ENCODE data around the gene EPC1.
"Not testable (repeated sequence)": the region's sequence is repeated elsewhere in the genome, so short reads cannot be mapped to it uniquely, and the experiment has no call there.

The EPC1 gene

DNA sequence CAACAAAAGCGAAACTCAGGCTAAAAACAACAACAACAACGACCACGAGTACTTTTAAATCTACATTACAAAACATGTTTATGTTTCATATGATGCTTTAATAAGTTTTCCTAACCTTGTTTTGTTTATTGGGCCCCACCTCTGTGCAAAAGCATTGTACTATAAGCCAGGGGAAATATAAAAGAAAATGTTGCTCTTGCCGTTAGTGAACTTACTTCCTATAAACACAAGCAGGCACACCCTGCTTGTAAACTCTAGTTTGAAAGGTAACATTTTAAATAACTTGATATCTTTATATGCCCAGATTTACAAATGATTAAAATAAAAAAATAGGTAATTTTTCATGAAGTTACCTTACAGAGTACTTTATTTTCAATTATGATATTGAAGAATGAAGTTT, 19.2 kb upstream of the EPC1 start:
- H3K4me3 ChIP-seq (ENCODE audit: low read depth, low read length): no peak overlapping the region
- no peaks in the 10 kb centered on the region for H3K27me3 ChIP-seq (replicated peaks)
- H3K27ac ChIP-seq: no peak overlapping the region
- DNase-seq: no peak
- H3K36me3 ChIP-seq (replicated peaks): no peaks in the 10 kb centered on the region
- TF ChIP-seq, protein P1, sequence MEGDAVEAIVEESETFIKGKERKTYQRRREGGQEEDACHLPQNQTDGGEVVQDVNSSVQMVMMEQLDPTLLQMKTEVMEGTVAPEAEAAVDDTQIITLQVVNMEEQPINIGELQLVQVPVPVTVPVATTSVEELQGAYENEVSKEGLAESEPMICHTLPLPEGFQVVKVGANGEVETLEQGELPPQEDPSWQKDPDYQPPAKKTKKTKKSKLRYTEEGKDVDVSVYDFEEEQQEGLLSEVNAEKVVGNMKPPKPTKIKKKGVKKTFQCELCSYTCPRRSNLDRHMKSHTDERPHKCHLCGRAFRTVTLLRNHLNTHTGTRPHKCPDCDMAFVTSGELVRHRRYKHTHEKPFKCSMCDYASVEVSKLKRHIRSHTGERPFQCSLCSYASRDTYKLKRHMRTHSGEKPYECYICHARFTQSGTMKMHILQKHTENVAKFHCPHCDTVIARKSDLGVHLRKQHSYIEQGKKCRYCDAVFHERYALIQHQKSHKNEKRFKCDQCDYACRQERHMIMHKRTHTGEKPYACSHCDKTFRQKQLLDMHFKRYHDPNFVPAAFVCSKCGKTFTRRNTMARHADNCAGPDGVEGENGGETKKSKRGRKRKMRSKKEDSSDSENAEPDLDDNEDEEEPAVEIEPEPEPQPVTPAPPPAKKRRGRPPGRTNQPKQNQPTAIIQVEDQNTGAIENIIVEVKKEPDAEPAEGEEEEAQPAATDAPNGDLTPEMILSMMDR (IDR thresholded peaks at IDR 0.05; ENCODE audit: low read depth, low read length, missing control alignments): no peak
- in situ Hi-C loops (cut with HindIII; ENCODE audit: low pct_ligation_motif_present, low sequenced_read_pairs): no loop called here

DNA sequence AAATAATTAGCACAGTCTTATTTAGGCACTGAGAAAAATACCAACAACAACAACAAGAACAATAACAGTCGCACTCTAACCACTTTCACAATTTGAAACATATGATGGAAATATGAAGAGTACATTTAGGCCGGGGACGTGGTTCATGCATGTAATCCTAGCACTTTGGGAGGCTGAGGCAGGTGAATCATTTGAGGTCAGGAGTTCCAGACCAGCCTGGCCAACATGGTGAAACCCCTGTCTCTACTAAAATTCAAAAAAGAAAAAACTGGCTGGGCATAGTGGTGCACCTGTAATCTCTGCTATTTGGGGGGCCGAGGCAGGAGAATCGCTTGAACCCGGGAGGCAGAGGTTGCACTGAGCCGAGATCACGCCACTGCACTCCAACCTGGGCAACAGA, 18.4 kb upstream of the EPC1 start:
- in situ Hi-C loops (cut with HindIII; ENCODE audit: low pct_ligation_motif_present, low sequenced_read_pairs); H3K27ac ChIP-seq: not testable (repeated sequence)

DNA sequence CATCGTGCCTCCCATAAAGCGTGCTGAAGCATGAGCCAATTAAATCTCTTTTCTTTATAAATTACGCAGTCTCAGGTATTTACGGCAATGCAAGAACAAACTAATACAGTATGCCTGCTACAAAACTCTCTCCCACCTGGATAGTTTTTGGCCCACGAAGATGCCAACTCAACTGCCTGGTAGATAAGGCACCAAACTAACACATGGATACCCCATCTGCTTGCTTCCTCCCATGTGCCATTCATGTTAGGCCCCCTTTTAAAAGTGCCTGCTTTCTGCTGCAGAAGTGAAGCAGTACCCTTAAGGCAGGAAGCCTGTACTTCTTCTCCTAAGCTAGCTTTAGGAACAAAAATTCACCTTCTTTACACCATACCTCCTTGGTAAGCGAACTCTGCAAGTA, 15.6 kb upstream of the EPC1 start:
- Histone ChIP-seq H3K36me3 (replicated peaks) (no peaks in the 10 kb centered on the region), H3K27ac (no peak overlapping the region), H3K4me3 (ENCODE audit: low read depth, low read length) (no peak overlapping the region), H3K27me3 (replicated peaks) (no peaks in the 10 kb centered on the region)
- DNase-seq: no peak
- TF ChIP-seq, protein P1 (IDR thresholded peaks at IDR 0.05; ENCODE audit: low read depth, low read length, missing control alignments): no peak
- in situ Hi-C loops (cut with HindIII; ENCODE audit: low pct_ligation_motif_present, low sequenced_read_pairs): no loop called here

More for the DNA sequence above, 18.4 kb upstream of the EPC1 start:
- not testable (repeated sequence) for H3K27me3 ChIP-seq (replicated peaks); H3K36me3 ChIP-seq (replicated peaks); DNase-seq; H3K4me3 ChIP-seq (ENCODE audit: low read depth, low read length)

DNA sequence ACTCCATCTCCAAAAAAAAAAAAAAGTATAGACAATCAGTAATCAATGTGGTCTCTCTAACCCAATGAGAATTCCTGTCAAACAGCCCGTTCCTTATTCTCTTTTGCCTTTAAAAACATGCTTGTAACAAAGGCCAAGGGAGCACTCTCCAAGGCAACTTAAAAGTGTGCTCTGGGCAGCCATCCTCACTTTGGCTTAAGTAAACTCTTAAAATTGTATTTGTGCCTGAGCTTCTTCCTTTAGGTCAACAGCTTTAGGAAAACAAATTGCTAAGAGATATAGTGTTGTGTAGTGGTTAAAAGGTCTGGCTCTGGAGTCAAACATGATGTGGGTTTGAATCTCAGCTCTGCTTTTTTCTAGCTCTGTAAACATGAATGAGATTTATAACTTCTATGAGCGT, 13.9 kb upstream of the EPC1 start:
- in situ Hi-C loops (cut with HindIII; ENCODE audit: low pct_ligation_motif_present, low sequenced_read_pairs): no loop called here
- no peak overlapping the region for H3K27ac ChIP-seq

DNA sequence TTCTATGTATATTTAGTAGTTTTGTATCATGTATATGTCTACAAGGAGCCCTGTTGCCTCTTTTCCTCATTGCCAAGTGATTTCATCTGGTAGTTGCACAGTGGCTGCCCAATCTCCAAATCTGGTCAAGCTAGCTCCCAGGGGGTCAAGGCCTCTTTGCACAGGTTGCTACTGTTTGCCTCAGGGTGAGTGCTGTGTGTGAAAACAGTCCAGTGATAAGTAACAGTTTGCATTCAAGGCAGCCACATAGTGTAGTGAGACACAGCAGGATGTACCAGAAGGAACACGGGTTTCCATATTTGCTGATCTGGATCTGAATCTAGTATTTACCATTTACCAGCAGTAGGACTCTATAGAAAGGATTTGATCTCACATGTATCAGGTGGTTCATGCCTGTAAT, 13.3 kb upstream of the EPC1 start:
- in situ Hi-C loops (cut with HindIII; ENCODE audit: low pct_ligation_motif_present, low sequenced_read_pairs): no loop called here
- Histone ChIP-seq H3K4me3 (ENCODE audit: low read depth, low read length) (no peak overlapping the region), H3K27me3 (replicated peaks) (no peaks in the 10 kb centered on the region), H3K36me3 (replicated peaks) (no peaks in the 10 kb centered on the region), H3K27ac (no peak overlapping the region)
- DNase-seq: no peak
- TF ChIP-seq, protein P1 (IDR thresholded peaks at IDR 0.05; ENCODE audit: low read depth, low read length, missing control alignments): no peak

More for the DNA sequence above, 13.9 kb upstream of the EPC1 start:
- no peak for DNase-seq
- Histone ChIP-seq H3K36me3 (replicated peaks) (no peaks in the 10 kb centered on the region), H3K4me3 (ENCODE audit: low read depth, low read length) (no peak overlapping the region), H3K27me3 (replicated peaks) (no peaks in the 10 kb centered on the region)
- TF ChIP-seq, protein P1 (IDR thresholded peaks at IDR 0.05; ENCODE audit: low read depth, low read length, missing control alignments): no peak

DNA sequence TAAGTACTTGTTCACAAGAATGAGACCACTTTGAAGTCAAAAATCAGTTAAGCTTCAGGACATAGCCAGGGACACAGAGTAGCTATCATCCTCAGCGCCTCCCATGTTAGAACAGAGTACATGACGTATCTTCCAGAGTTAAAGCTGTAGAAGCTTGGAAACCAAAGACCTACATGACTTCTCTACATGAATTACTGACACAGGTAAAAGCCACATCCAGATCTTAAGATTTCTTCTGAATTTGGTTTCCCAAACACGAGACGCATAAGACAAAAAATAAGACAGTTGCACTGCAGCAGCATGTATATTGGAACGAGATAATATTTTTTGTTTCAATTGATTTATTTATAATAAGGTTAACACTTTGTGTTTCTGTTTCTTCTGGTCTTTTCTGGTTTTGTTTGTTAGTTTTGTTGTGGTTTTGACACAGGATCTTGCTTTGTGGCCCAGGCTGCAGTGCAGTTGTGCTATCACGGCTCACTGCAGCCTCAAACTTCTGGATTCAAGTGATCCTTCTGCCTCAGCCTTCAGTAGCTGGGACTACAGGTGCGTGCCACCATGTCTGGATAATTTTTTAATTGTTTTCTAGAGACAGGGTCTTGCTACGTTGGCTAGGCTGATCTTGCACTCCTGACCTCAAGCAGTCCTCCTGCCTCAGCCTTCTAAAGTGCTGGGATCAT, 10.2 kb upstream of the EPC1 start:
- H3K27ac ChIP-seq: no peak overlapping the region
- TF ChIP-seq, protein P1 (IDR thresholded peaks at IDR 0.05; ENCODE audit: low read depth, low read length, missing control alignments): no peak
- no peaks in the 10 kb centered on the region for H3K27me3 ChIP-seq (replicated peaks)
- H3K4me3 ChIP-seq (ENCODE audit: low read depth, low read length): no peak overlapping the region
- DNase-seq: no peak
- no peaks in the 10 kb centered on the region for H3K36me3 ChIP-seq (replicated peaks)
- in situ Hi-C loops (cut with HindIII; ENCODE audit: low pct_ligation_motif_present, low sequenced_read_pairs): no loop called here

DNA sequence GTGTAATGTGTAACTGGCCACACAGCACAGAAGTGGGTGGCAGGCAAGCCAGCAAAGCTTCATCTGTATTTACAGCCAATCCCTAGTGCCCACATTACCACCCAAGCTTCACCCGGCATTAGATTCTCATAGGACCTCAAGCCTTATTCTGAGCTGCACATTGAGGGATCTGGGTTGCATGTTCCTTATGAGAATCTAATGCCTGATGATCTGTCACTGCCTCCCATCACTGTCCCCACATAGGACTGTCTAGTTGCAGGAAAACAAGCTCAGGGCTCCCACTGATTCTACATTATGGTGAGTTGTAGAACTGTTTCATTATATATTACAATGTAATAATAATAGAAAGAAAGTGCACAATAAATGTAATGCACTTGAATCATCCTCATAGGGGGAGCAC, 7.7 kb upstream of the EPC1 start:
- H3K27ac ChIP-seq; DNase-seq; in situ Hi-C loops (cut with HindIII; ENCODE audit: low pct_ligation_motif_present, low sequenced_read_pairs); H3K27me3 ChIP-seq (replicated peaks); H3K4me3 ChIP-seq (ENCODE audit: low read depth, low read length); H3K36me3 ChIP-seq (replicated peaks): not testable (repeated sequence)

Measured in brain microvascular endothelial cell (primary cell).